Trophoblast cell (in vitro differentiated cells and primary cell): ENCODE data around the gene EXO1.

ENCODE experiments used
- DNase-seq, 2 donors: peaks; one replicate each; pipeline ENCODE4 v3.0.0-alpha.2; 2016
- H2AFZ ChIP-seq: 2 replicates; pipeline ENCODE4 v1.6.1; 2013; ENCODE audit warnings: low read length, moderate library complexity, mild to moderate bottlenecking; ENCODE audit not compliant: insufficient read depth, poor library complexity
- H2AK5ac ChIP-seq: 2 replicates; pipeline ENCODE4 v1.6.1; 2013; ENCODE audit warnings: mild to moderate bottlenecking, low read length
- H2BK120ac ChIP-seq: 2 replicates; pipeline ENCODE4 v1.6.1; 2013; ENCODE audit warnings: low read length, mild to moderate bottlenecking, moderate library complexity; ENCODE audit not compliant: insufficient read depth, poor library complexity
- H2BK12ac ChIP-seq: 2 replicates; pipeline ENCODE4 v1.6.1; 2013; ENCODE audit warnings: mild to moderate bottlenecking, low read length, moderate library complexity
- H2BK5ac ChIP-seq: 2 replicates; pipeline ENCODE4 v1.6.1; 2013; ENCODE audit warnings: low read length, low read depth, moderate library complexity, mild to moderate bottlenecking; ENCODE audit not compliant: poor library complexity
- H3K14ac ChIP-seq: 2 replicates; pipeline ENCODE4 v1.6.1; 2013; ENCODE audit warnings: mild to moderate bottlenecking, low read length
- H3K18ac ChIP-seq: 2 replicates; pipeline ENCODE4 v1.6.1; 2013; ENCODE audit warnings: mild to moderate bottlenecking, low read length
- H3K23ac ChIP-seq: 2 replicates; pipeline ENCODE4 v1.6.1; 2013; ENCODE audit warnings: low read length
- H3K27ac ChIP-seq: 2 replicates; pipeline ENCODE4 v1.5.1; 2013; ENCODE audit warnings: low read depth, mild to moderate bottlenecking, inconsistent platforms, low read length, moderate library complexity
- H3K27me3 ChIP-seq: 2 replicates; pipeline ENCODE4 v1.6.1; 2013; ENCODE audit warnings: inconsistent platforms, mild to moderate bottlenecking, low read length, moderate library complexity; ENCODE audit not compliant: insufficient read depth
- H3K36me3 ChIP-seq, 2 experiments: 1 replicate in 1 of 2; 2 replicates in 1 of 2; pipeline ENCODE4 v1.6.1; 2013; ENCODE audit warnings: low read length in 2 of 2, mild to moderate bottlenecking in 2 of 2, moderate library complexity in 1 of 2; ENCODE audit not compliant: insufficient read depth in 2 of 2, control insufficient read depth in 1 of 2
- H3K4ac ChIP-seq: 2 replicates; pipeline ENCODE4 v1.6.1; 2013; ENCODE audit warnings: low read depth, mild to moderate bottlenecking, low read length, moderate library complexity
- H3K4me1 ChIP-seq, 2 experiments: 1 replicate in 1 of 2; 2 replicates in 1 of 2; pipeline ENCODE4 v1.6.1; 2013; ENCODE audit warnings: low read length in 2 of 2, mild to moderate bottlenecking in 2 of 2, moderate library complexity in 1 of 2; ENCODE audit not compliant: insufficient read depth in 2 of 2, control insufficient read depth in 1 of 2
- H3K4me2 ChIP-seq: 2 replicates; pipeline ENCODE4 v1.6.1; 2013; ENCODE audit warnings: inconsistent platforms, mild to moderate bottlenecking, low read length, moderate library complexity
- H3K4me3 ChIP-seq: 2 replicates; pipeline ENCODE4 v1.5.1; 2013; ENCODE audit warnings: mild to moderate bottlenecking, low read depth, low read length, inconsistent platforms
- H3K79me1 ChIP-seq: one replicate; pipeline ENCODE4 v1.6.1; 2013; ENCODE audit warnings: low read length
- H3K79me2 ChIP-seq: 2 replicates; pipeline ENCODE4 v1.6.1; 2013; ENCODE audit warnings: low read length, mild to moderate bottlenecking; ENCODE audit not compliant: control insufficient read depth, insufficient read depth, poor library complexity
- H3K9ac ChIP-seq: 2 replicates; pipeline ENCODE4 v1.6.1; 2013; ENCODE audit warnings: mild to moderate bottlenecking, low read length
- H3K9me3 ChIP-seq: 2 replicates; pipeline ENCODE4 v1.6.1; 2013; ENCODE audit warnings: low read depth, mild to moderate bottlenecking, control low read depth, inconsistent platforms, low read length; ENCODE audit not compliant: insufficient read depth
- H4K12ac ChIP-seq: 2 replicates; pipeline ENCODE4 v1.6.1; 2013; ENCODE audit warnings: low read depth, mild to moderate bottlenecking, low read length, moderate library complexity
- H4K8ac ChIP-seq: 2 replicates; pipeline ENCODE4 v1.6.1; 2013; ENCODE audit warnings: low read depth, mild to moderate bottlenecking, low read length, moderate library complexity
- H4K91ac ChIP-seq: one replicate; pipeline ENCODE4 v1.6.1; 2013; ENCODE audit warnings: low read depth, mild to moderate bottlenecking, low read length, moderate library complexity
- WGBS: extraction: QIAGEN DNeasy Blood & Tissue Kit; methylation state at CpG from one replicate; pipeline ENCODE4 v1.1.7; 2013; ENCODE audit warnings: missing lambda C conversion rate; ENCODE audit not compliant: insufficient read length, insufficient coverage; ENCODE audit errors: extremely low coverage; 5-methylcytosine and 5-hydroxymethylcytosine counted together

Gene EXO1

GRCh38 chr1:241894016-241894415 lies 46.0 kb downstream of the EXO1 start:
- H2BK5ac ChIP-seq: no peak overlapping the region
- H3K79me1 ChIP-seq: no peaks in the 10 kb centered on the region
- H4K8ac ChIP-seq: no peak overlapping the region
- H4K91ac ChIP-seq: no peak overlapping the region
- peaks cover 2% of the 10 kb centered on the region in 2 experiments for H3K36me3 ChIP-seq
- no peak overlapping the region for H3K18ac ChIP-seq
- H4K12ac ChIP-seq: no peak overlapping the region
- no peaks in the 10 kb centered on the region for H3K4me1 ChIP-seq
- no peak overlapping the region for H3K14ac ChIP-seq
- H2BK12ac ChIP-seq: no peak overlapping the region
- no peak overlapping the region for H3K4me3 ChIP-seq
- no peak overlapping the region for H3K27ac ChIP-seq
- no CpG with 5 or more reads among the region's 3 CpGs for WGBS
- no peak overlapping the region for H3K4ac ChIP-seq
- H3K9me3 ChIP-seq: no peaks in the 10 kb centered on the region
- no peaks in the 10 kb centered on the region for H3K79me2 ChIP-seq
- H3K4me2 ChIP-seq: no peak overlapping the region
- H3K9ac ChIP-seq: no peak overlapping the region
- H2AK5ac ChIP-seq: no peak overlapping the region
- no peak for DNase-seq
- H2BK120ac ChIP-seq: no peak overlapping the region
- H2AFZ ChIP-seq: no peak overlapping the region
- H3K27me3 ChIP-seq: no peaks in the 10 kb centered on the region
- no peak overlapping the region for H3K23ac ChIP-seq

DNA sequence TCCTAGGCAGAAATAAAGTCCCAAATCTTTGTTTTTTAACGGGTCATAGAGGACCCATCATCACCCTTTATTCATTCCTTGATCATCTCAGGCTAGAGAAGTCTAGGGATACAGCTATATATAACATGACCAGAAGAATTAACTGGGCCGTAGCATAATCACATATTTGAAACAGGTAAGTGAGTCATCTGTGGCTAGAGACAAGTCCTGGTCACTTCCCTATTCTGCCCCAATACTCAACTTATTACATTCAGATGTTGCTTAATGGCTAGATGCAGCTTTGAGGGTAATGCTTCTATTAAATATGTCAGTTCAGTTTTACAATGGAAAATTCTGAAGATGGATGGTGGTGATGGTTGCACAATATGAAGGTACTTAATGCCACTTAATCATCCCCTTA lies 47.0 kb downstream of the EXO1 start:
- Histone ChIP-seq H4K8ac (no peak overlapping the region), H2AK5ac (no peak overlapping the region), H3K4me3 (no peak overlapping the region), H3K18ac (no peak overlapping the region), H3K79me2 (no peaks in the 10 kb centered on the region), H3K4me1 (no peaks in the 10 kb centered on the region), H3K23ac (no peak overlapping the region), H3K9ac (no peak overlapping the region), H3K27ac (no peak overlapping the region), H3K14ac (no peak overlapping the region), H3K36me3 (peaks cover 2% of the 10 kb centered on the region in 2 experiments), H3K9me3 (no peaks in the 10 kb centered on the region), H2BK5ac (no peak overlapping the region), H3K79me1 (no peaks in the 10 kb centered on the region), H3K27me3 (no peaks in the 10 kb centered on the region), H2BK120ac (no peak overlapping the region), H3K4me2 (no peak overlapping the region), H2BK12ac (no peak overlapping the region), H4K12ac (no peak overlapping the region), H2AFZ (no peak overlapping the region), H3K4ac (no peak overlapping the region), H4K91ac (no peak overlapping the region)
- WGBS: no CpG with 5 or more reads among the region's 2 CpGs
- peak in 1 of 2 donors; percentile 6 for DNase-seq

GRCh38 chr1:241896670-241896962 lies 48.6 kb downstream of the EXO1 start:
- Histone ChIP-seq H4K91ac (no peak overlapping the region), H2AFZ (no peak overlapping the region), H4K12ac (no peak overlapping the region), H3K4me2 (no peak overlapping the region), H3K4ac (no peak overlapping the region), H3K4me1 (no peaks in the 10 kb centered on the region), H2BK120ac (no peak overlapping the region), H3K4me3 (no peak overlapping the region), H3K9ac (no peak overlapping the region), H2BK5ac (no peak overlapping the region), H3K27me3 (no peaks in the 10 kb centered on the region), H3K79me2 (no peaks in the 10 kb centered on the region), H3K14ac (no peak overlapping the region), H3K9me3 (no peaks in the 10 kb centered on the region), H4K8ac (no peak overlapping the region), H3K18ac (no peak overlapping the region), H3K27ac (no peak overlapping the region), H3K79me1 (no peaks in the 10 kb centered on the region), H2AK5ac (no peak overlapping the region), H3K23ac (no peak overlapping the region), H2BK12ac (no peak overlapping the region), H3K36me3 (no peaks in the 10 kb centered on the region)
- no peak for DNase-seq

GRCh38 chr1:241899210-241899609 lies 51.2 kb downstream of the EXO1 start:
- no peaks in the 10 kb centered on the region for H3K27me3 ChIP-seq
- H3K23ac ChIP-seq: no peak overlapping the region
- no peak for DNase-seq
- no peak overlapping the region for H4K12ac ChIP-seq
- WGBS: no CpG with 5 or more reads among the region's 5 CpGs
- no peak overlapping the region for H2AK5ac ChIP-seq
- H3K9me3 ChIP-seq: no peaks in the 10 kb centered on the region
- no peak overlapping the region for H3K27ac ChIP-seq
- no peaks in the 10 kb centered on the region for H3K79me1 ChIP-seq
- no peak overlapping the region for H4K91ac ChIP-seq
- H3K4me1 ChIP-seq: peaks cover 0 to 4% of the 10 kb centered on the region in 2 experiments
- H3K18ac ChIP-seq: no peak overlapping the region
- H2BK5ac ChIP-seq: no peak overlapping the region
- no peak overlapping the region for H3K4me2 ChIP-seq
- no peaks in the 10 kb centered on the region for H3K36me3 ChIP-seq
- H3K14ac ChIP-seq: no peak overlapping the region
- no peak overlapping the region for H2AFZ ChIP-seq
- no peak overlapping the region for H4K8ac ChIP-seq
- H2BK120ac ChIP-seq: no peak overlapping the region
- H3K79me2 ChIP-seq: no peaks in the 10 kb centered on the region
- H3K9ac ChIP-seq: no peak overlapping the region
- no peak overlapping the region for H3K4ac ChIP-seq
- H3K4me3 ChIP-seq: no peak overlapping the region
- H2BK12ac ChIP-seq: no peak overlapping the region

- H4K12ac ChIP-seq: no peak overlapping the region
- H3K36me3 ChIP-seq: no peaks in the 10 kb centered on the region
- H3K27ac ChIP-seq: no peak overlapping the region
- H3K4ac ChIP-seq: no peak overlapping the region
- no peaks in the 10 kb centered on the region for H3K9me3 ChIP-seq
- no peaks in the 10 kb centered on the region for H3K79me2 ChIP-seq
- no peak overlapping the region for H3K18ac ChIP-seq
- H2AFZ ChIP-seq: no peak overlapping the region
- no peak overlapping the region for H4K8ac ChIP-seq
- no peak overlapping the region for H3K14ac ChIP-seq
- no peak overlapping the region for H2BK12ac ChIP-seq
- no peak overlapping the region for H3K9ac ChIP-seq
- no peaks in the 10 kb centered on the region for H3K79me1 ChIP-seq
- no peak overlapping the region for H2BK5ac ChIP-seq
- no peak overlapping the region for H2AK5ac ChIP-seq
- no peak for DNase-seq
- no peaks in the 10 kb centered on the region for H3K27me3 ChIP-seq
- no peak overlapping the region for H3K4me2 ChIP-seq
- no peak overlapping the region for H2BK120ac ChIP-seq
- H3K23ac ChIP-seq: no peak overlapping the region
- H3K4me3 ChIP-seq: no peak overlapping the region
- H3K4me1 ChIP-seq: peaks cover 0 to 4% of the 10 kb centered on the region in 2 experiments
- no peak overlapping the region for H4K91ac ChIP-seq
Observed at GRCh38 chr1:241900381-241900780, 52.4 kb downstream of the EXO1 start.
